NCI-H460 (cell line): ENCODE results near the gene KCNK1. TPM values are rescaled to one million over a fixed set of nuclear protein-coding genes. Genes with fewer than 3 reads are reported as not detected.

Experiments
- DNase-seq: peaks from one replicate; pipeline ENCODE4 v3.0.0-alpha.2; 2016; ENCODE audit warnings: low read depth; ENCODE audit errors: extremely low read depth
- polyA plus RNA-seq: library from polyadenylated mRNA; depleted of rRNA; stranded (reverse); fragments of >200 nt; gene quantifications from 2 replicates; pipeline ENCODE4 v1.2.3, GENCODE V29; 2014; cell fraction: nucleus; rRNA removed
- total RNA-seq: library from RNA; depleted of rRNA; stranded (reverse); fragments of >200 nt; shearing (Covaris generic); gene quantifications from 2 replicates; pipeline ENCODE4 v1.2.3, GENCODE V29; 2014; rRNA removed

KCNK1 gene
- 4.0 and 4.5 TPM in 2 replicates for total RNA-seq
- polyA plus RNA-seq: 6.3 and 8.0 TPM in 2 replicates

DNA sequence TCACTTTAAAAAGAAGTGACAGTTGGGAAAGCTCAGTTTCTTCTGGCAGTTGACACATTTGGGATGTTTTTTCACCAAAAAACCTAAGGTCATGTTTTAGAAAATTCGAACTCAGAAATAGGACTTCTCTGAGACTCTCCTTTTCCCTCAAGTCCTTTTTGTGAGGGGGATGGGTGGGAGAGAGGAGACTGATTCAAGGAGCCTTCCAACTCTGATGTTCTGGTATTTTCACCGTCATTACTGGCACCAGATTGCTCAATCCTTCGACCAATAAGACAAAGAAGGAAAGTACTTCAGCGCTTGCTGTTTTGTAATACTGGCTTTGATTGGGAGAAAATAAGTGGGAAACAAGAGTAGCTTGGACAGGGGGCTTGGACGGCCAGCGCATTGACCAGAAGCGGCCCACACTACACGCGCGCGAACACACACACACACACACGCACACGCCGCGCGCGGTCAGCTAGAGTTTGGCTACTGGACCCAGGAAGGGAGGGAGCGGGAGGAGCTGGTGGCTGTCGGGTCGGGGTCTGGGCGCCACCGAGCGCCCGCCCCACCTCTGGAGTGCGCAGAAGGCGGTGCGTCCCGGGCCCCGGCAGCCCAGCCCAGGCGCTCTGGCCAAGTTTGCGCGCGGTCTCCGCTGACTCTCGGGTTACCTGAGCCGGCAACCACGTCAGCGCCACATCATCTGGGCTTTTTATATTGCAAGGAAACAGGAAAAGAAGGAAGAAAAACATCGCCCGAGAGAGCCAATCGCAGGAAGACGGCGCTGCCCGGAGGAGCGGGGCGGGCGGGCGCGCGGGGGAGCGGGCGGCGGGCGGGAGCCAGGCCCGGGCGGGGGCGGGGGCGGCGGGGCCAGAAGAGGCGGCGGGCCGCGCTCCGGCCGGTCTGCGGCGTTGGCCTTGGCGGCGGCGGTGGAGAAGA lies at the start of gene KCNK1:
KCNK1 (plus strand) TSS at position 855 of the 921 bp plus-strand sequence; CDS start at position 921, 66 bp downstream.
- peak; percentile 41 for DNase-seq

DNA sequence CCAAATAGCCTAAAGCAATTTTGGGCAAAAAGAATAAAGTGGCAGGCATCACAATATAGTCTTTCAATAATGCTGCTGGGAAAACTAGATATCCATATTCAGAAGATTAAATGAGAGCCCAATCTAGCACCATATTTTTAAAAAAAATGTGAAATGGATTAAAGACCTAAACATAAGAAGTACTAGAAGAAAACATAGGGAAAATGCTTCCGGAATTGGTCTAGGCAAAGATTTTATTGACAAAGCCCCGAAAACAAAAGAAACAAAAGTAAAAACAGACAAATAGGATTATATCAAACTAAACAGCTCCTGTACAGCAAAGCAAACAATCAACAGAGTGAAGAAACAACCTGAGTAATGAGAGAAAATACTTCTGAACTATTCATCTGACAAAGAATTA lies 48.6 kb upstream of the KCNK1 start:
- no peak for DNase-seq

DNA sequence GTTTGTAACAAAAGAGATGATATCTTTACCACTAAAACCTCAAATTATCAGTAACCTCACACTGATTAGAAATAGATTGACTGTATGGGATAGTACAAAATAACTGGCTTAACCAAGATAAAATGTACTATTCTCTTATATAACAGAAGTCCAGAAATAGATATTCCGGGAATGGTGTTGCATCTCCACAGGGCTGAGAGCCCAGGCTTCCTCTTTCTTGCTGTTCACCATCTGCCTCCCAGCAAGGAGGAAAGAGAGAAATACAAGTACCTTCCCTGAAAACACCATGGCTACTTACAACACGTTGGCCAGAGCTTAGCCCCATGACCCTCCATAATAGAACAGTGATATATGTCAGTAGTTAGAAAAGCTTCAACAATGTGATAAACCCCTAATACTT lies 47.0 kb upstream of the KCNK1 start:
- no peak for DNase-seq

DNA sequence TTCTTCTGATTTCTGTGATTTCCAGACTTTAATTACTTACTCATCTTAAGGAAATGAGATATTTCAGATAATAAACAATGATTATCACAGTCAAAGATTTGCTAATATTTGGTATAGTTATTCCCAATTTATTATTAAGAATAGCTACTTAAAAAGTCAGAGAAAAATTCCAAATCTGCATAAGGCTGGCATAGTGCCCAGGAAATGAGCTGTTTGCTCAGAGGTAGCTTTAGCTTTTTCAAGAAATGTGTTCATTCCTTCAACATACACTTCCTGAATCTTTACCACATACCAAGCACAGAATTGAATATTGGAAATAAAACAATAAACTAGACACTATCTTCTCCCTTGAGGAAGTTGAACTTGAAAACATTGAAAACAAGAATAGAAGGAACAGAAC lies 44.3 kb upstream of the KCNK1 start:
- DNase-seq: no peak

DNA sequence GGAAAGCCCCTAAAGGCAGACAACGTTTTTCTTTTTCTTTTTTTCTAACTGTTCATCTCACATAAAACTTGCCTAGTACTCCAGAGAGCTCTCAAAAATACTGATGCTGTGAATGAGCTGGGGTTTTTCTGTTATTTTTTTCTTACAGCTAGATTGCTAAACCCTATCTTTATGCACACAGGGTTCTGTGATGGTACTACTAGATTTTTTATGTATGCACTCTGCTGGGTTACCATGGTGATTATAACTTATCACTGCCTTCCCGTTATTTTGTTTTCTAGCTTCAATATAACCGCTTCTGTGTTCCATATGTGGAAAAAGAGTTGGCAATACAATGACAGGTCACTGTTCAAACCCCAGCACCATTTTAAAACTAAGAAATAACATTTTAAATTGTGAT lies 43.7 kb upstream of the KCNK1 start:
- no peak for DNase-seq

DNA sequence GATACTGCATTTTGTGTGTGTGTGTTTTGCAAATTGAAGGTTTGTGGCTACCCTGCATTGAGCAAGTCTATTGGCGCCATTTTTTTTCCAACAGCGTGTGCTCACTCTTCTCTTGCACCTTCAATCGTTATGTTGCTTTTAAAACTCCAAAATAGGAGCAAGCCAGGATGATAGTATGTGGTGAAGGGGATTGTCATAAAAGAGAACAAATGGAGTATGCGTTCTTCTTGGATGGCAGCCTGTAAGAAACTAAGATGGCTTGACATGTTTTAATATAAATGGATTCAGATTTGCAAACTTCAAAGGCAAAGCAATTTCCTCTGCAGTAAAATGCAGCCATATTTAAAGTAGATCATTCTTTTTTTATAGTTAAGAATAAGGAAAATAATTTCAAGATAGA lies 43.2 kb upstream of the KCNK1 start:
- DNase-seq: no peak

DNA sequence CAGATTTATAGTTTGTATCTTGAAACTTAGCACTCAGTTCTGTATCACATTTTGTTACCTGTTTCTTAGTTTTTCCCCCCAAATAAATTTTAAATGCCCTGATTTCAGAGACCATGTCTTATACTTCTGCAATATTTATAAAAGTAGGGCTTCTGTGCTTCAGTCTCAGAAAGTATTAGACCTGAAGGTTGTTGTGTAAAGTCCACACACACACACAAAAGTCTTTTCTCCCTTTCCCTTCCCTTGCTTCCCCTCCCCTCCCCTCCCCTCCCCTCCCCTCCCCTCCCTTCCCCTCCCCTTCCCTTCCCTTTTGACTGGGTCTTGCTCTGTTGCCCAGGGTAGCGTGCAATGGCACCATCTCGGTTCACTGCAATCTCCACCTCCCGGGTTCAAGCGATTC lies 41.0 kb upstream of the KCNK1 start:
- no peak for DNase-seq

DNA sequence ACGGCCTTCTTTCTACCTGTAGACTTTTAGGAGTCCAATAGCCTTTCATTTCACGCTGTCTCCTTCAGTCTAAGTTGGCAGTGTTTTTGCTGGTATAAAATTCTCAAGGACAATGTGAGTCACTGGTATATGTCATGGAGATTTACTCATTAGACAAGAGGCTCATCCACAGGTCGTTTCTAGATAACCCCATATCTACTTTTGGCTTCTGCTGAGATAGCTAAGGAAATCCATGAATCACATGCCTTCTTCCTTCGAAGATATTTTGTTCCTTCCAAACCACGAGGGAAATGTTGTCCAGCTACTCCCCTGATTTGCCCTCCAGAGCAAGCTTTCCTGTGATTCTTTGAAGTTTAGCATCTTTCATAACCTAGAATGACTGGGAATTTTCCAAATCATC lies 38.5 kb upstream of the KCNK1 start:
- DNase-seq: no peak

DNA sequence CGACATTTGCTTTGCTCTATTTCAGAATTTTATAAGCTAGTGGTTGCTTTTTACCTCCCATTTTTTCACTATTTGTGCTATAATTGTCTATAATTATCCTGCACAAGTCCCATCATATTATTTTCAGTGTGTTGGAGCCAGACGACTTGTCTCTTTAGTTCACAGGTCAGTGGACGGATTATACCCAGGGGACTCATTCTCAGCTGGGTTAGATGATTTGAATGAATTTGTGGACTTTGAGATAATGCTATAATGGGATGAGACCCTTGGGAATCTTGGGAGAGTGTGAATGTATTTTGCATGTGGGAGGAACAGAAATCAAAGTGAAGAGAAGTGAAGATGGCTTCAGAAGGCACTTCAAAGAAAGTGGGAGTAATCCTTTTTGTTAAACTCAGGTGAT lies 31.5 kb upstream of the KCNK1 start:
- no peak for DNase-seq

DNA sequence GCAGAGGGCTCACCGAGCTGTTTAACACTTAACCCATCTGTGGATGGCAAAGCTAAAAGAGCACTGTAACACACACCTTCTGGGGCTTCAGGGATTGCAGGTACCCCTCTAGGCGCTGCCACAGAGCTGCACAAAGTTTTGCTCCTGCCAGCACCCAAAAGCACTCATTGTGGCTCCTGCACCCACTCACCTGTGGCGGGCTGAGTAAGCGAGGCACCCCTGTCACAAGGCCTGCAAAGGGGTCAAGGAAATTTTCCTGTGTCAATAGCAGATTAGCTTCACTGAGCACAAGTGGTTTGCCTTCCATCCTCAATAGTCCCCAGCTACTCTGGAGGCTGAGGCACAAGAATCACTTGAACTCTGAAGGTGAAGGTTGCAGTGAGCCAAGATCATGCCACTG lies 29.5 kb upstream of the KCNK1 start:
- DNase-seq: no peak

DNA sequence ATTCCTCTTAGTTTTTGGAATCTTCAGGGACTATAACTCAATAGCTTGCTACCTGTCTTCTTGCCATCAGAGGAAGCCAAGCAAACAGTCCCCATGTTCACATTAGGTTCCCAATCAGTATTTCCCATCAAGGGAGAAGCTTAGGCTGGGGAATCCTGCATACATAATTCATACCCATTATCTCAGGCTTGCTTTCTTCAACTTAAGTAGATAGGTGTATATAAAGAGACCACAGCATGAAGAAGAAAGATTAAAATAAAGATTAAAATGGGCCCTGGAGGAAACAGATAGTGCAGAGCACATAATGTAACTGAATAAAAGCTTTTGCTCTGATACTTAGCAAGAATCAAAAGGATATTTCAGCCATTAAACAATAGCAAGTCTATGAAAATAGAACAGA lies 29.0 kb upstream of the KCNK1 start:
- DNase-seq: no peak

DNA sequence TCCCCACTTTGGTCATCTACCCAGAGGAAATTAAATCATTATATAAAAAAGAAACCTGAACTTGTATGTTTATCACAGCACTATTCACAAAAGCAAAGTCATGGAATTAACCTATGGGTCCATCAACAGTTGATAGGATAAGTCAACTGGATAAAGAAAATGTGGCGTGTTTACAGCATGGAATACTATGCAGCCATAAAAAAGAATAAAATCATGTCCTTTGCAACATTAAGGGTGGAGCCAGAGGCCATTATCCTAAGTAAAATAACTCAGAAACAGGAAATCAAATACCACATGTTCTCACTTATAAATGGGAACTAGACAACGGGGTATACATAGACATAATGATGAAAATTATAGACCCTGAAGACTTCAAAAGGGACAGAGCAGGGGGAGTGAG lies 27.6 kb upstream of the KCNK1 start:
- DNase-seq: no peak

DNA sequence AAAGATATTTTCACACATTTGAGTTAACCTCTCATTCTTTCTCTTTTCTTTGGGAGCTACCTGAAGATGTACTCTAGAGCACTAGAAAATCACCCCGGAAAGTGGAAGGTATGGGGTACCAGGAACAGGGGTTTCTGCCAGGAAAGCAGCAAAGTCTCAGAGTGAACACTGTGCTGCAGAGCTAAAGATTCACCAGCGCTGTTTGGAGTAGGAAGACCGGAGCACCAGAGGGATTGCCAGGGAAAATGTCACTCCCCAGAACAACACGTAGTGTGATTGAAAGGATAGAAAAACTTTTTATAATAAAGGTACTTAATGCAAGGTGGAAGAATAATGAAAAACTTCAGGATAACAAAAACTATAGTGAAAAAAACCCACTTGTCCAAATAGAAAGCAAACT lies 26.7 kb upstream of the KCNK1 start:
- no peak for DNase-seq

DNA sequence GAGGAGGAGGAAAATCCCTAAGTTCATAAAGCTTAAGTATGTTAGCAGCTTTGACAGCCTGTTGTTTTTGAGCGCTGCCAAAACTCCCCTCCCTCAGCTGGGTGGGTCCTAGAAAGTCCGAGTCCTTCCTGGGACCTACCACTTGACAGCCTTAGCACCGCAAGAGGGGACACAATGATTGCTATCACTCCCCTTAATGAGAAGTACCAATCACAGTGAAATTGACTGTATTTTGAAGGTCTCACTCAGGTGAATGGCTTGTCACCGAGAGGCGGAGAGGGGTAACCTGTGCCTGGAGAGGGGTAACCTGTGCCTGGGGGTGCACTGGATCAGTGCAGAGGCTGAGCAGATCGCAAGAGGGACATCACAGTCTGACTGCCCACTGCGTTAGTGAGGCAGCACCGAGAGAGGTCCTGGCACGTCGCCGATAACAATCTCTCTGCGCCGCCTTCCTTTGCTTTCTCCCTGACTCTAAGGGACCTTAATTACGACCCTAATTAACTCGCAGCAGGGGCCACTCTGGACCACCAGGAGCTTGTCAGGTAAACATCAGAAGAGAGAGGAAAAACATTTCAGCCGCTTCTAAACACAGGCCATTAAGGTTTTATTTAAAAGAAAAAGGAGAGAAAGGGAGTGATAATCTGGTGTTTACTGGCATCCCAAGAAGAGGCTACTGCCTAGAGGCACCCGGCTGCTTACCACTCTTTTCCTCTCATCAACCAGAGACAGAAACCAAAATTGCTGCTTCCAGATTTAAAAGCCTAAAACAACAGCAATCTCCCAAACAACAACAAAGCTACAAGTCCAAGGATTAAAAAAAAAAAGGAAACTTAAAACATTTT lies 25.7 kb upstream of the KCNK1 start:
- DNase-seq: no peak

DNA sequence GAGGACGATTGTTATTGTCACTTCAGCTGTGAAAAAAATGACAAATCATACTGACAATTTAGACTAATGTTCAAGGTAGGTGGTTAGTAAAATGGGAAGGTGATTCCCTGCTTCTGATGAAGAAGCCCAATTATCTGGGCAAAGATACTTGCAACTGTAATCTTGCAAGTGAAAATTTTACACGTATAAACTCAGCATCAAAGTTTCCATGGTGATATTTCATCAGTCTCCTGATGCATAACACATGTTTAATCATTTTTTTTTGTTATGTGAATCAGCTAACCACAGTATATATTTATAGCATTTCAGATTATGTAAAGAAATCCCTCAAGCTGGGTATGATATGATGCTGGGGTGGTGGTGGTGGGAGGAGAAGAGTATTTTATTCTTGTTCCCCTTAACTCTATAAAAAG lies 16.4 kb upstream of the KCNK1 start:
- no peak for DNase-seq

DNA sequence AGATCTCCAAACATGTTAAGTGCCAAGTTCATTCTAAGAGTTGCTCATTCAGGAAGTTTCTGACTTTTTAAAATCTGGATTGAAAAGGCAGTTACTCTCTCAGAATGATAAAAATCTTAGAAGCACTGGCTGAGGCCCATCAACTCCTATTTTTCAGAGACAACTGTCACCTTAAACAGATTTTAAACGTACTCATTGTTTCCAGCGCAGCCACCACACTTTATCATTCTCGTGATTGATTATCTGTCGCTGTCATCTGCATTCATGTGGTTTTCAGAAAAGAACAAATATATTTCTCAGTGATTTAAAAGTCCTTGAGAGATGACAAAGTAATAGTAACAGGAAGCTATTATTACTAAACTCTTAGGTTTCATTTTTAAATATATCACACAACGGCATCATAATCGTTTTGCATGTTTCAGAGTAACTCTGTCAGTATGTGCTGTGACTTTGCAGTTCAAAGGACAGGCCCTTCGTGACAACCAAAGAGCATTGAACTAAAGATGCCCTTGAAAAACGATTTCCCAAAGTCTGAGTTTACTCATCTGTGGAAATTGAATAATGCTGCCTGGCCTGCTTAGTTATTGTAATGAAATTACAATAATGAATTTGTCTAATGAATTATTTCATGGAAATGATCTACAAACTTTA lies 14.9 kb upstream of the KCNK1 start:
- no peak for DNase-seq

DNA sequence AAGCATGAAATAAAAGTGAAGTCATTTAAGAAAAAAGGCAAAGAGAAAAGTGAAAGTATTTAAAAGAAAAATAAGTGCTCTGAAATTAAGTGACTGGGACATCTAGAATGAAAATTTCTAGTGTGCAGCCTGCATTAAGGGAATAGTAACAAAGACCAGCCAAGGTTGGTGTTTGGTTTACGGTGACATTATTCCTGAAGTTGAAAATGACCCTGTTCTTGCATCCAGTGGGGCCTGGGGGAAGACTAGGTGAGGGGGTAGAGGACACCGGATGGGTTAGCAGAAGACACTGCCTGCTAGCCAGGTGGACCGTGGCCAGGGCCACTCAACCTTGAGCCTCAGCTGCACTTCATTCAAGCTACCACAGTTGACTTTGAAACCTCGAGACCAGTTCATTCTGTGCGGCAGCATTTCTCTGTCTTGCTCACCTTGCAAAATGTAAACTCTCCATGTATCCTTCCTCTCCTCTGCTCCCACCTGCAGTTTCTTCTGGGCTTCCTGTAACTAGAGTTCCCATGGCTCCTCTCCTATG lies 14.3 kb upstream of the KCNK1 start:
- DNase-seq: no peak

DNA sequence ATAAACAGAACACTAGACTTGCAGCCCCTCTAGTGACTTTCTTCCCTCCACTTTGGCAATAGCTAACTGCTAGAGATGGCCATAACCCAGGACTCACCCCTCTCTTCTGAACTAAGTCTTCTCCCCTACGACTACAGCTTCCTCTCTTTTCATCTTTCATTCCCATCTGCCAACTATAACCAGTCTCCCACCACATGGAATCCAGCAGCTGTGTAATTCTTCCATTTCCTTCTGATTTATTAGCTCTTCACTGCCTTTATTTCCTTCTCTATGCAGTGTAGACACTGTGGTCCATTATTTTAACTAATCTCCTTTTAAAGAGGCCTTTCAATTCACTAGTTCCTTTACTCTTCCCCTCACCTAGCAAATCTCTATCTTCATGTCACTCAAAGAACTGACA lies 13.4 kb upstream of the KCNK1 start:
- DNase-seq: no peak

DNA sequence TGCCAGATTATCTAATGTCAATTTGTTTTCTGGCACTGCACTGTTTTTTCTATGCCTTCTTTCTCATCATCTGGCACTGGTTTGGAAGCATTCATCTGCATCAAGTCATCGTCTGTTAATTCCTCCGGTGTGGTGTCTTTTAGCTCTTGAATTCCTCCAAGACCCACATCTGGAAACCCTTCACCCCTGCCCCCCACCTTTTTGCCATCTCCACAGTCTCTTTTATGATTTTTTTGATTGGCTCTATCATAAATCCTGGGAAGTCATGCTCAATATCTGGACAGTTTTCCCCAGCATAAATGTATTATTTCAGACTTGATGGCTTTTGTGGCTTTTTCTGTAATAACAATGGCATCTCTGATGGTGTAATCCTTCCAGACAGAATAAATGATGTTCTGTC lies 10.4 kb upstream of the KCNK1 start:
- no peak for DNase-seq

DNA sequence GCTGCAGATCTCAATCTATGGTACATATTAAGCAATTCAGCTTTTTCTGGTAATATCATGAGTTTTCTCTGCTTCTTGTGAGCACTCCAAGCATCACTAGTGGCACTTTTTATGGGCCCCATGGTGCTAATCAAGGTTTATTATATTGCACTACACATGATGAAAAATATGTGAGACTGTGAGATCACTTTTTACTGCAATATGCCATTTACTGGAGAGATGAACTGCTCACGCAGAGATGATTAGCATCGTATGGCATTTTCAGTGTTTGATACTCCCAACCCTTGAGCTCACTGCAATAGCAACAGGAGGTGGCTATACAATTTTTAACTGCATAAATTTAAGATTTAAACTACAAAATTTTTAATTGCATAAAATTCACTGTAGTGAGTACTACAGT lies 8.7 kb upstream of the KCNK1 start:
- no peak for DNase-seq

DNA sequence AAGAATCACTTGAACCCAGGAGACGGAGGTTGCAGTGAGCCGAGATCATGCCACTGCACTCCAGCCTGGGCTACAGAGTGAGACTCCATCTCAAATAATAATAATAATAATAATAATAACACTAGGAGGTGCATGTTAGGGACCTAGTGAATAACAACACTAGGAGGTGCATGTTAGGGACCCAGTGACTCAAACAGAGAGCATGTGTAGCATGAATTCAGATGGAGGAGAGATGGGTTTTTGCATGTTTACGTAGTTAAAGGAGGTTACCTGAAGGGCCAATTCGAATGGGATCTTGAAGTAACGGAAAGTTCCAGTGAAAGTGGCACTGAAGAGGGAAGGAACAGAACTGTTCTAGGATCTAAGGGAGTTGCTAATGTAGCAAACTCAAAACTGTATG lies 7.1 kb upstream of the KCNK1 start:
- no peak for DNase-seq
